K562 (cell line): Measurements from ENCODE around the gene BMP6. TPM values are rescaled to one million over a fixed set of nuclear protein-coding genes. Genes with fewer than 3 reads are reported as not detected.
A peak's percentile ranks its signal among the peaks of the same experiment; 100 is the strongest.

Experiments
- ATF7 ChIP-seq: fragments of 450-650 bp; IDR thresholded peaks from 2 replicates; pipeline ENCODE4 v1.7.1; 2014; ENCODE audit warnings: mild to moderate bottlenecking, moderate library complexity
- BDP1 ChIP-seq: IDR thresholded peaks from 3 replicates; pipeline ENCODE4 v1.6.1; 2011; ENCODE audit not compliant: insufficient read length, insufficient read depth
- CBX1 ChIP-seq: sonication (generic); IDR thresholded peaks from 2 replicates; pipeline ENCODE4 v1.6.1; 2016; ENCODE audit warnings: antibody characterized with exemption, low read depth, mild to moderate bottlenecking
- DIDO1 ChIP-seq: fragments of 450-650 bp; IDR thresholded peaks from 2 replicates; pipeline ENCODE4 v1.6.1; 2016; ENCODE audit warnings: low read depth, missing biosample characterization, missing genetic modification characterization
- HNRNPLL ChIP-seq: fragments of 200-400 bp; formaldehyde crosslinking; IDR thresholded peaks from 2 replicates; pipeline ENCODE4 v1.6.1; 2017; ENCODE audit warnings: low read length, low read depth, mild to moderate bottlenecking; ENCODE audit not compliant: poor library complexity, severe bottlenecking
- MEF2D ChIP-seq: conservative IDR thresholded peaks from 2 replicates; pipeline ENCODE4 v1.6.1; 2016; ENCODE audit warnings: low read depth, missing genetic modification characterization, missing compliant biosample characterization
- SMAD4 ChIP-seq: fragments of 250-450 bp; sonication (Bioruptor Pico); conservative IDR thresholded peaks from 2 replicates; pipeline ENCODE4 v1.8.0; 2021; ENCODE audit warnings: inconsistent platforms, mild to moderate bottlenecking, moderate library complexity
- ZNF444 ChIP-seq: fragments of 250-450 bp; sonication (Bioruptor Pico); IDR thresholded peaks from 2 replicates; pipeline ENCODE4 v1.4.0; 2020; ENCODE audit warnings: mild to moderate bottlenecking, moderate library complexity
- ZNF76 ChIP-seq: fragments of 250-450 bp; sonication (Bioruptor Pico); IDR thresholded peaks from 2 replicates; pipeline ENCODE4 v1.4.0; 2020; ENCODE audit warnings: mild to moderate bottlenecking, moderate library complexity, borderline replicate concordance
- ZNF780A ChIP-seq: fragments of 250-450 bp; sonication (Bioruptor Pico); IDR thresholded peaks from 2 replicates; pipeline ENCODE4 v1.5.0; 2021; ENCODE audit warnings: mild to moderate bottlenecking
- ZSCAN32 ChIP-seq: fragments of 450-650 bp; formaldehyde crosslinking; IDR thresholded peaks from 2 replicates; pipeline ENCODE4 v1.4.0; 2020; ENCODE audit warnings: mild to moderate bottlenecking, moderate library complexity
- polyA plus RNA-seq, 8 experiments: library from polyadenylated mRNA; depleted of rRNA in 4 of 8; stranded (reverse) in 5 of 8; unstranded in 3 of 8; fragments of >200 nt; fragmentation: Nextera tagmentation in 2 of 8; fragmentation: Illumina TruSeq in 1 of 8; extraction: Ambion mirVana in 2 of 8; extraction: Trizol in 1 of 8; gene quantifications; 2 replicates each; pipeline versions ENCODE4 v1.2.1 to v1.2.3, GENCODE V29; 2011 to 2014; ENCODE audit warnings: inconsistent platforms in 1 of 8, missing spikeins in 1 of 8
- total RNA-seq, 7 experiments: library from RNA; depleted of rRNA in 6 of 7; stranded (reverse); fragments of >200 nt in 6 of 7; fragmentation: Illumina TruSeq in 2 of 7; extraction: Trizol in 2 of 7; gene quantifications; 2 replicates each; pipeline versions ENCODE4 v1.2.1 to v1.2.3, GENCODE V29; 2011 to 2021; ENCODE audit warnings: low replicate concordance in 1 of 7
- TF ChIP-seq, protein P1 (sequence below): fragments of 200-800 bp; sonication (Bioruptor generic); IDR thresholded peaks from 2 replicates; pipeline ENCODE4 v1.6.1; 2017; ENCODE audit warnings: missing genetic modification characterization, missing compliant biosample characterization
- TF ChIP-seq, protein P2 (sequence below), 2 experiments: fragments of 450-650 bp; formaldehyde crosslinking in 1 of 2; IDR thresholded peaks; 2 replicates each; pipeline versions ENCODE4 v1.4.0 to v1.6.1; 2014 to 2020; ENCODE audit warnings: mild to moderate bottlenecking in 2 of 2, borderline replicate concordance in 1 of 2, low read depth in 1 of 2
- TF ChIP-seq, protein P3 (sequence below): sonication (generic); formaldehyde crosslinking; IDR thresholded peaks from 2 replicates; pipeline ENCODE4 v1.8.1; 2022; ENCODE audit warnings: missing genetic modification reagents
- TF ChIP-seq, protein P4 (sequence below): sonication (generic); formaldehyde crosslinking; IDR thresholded peaks from 2 replicates; pipeline ENCODE4 v1.9.0; 2022; ENCODE audit warnings: mild to moderate bottlenecking, missing genetic modification reagents

Gene BMP6
- total and polyA plus RNA-seq, 9 of the 15 experiments (the other 6 are each of a cell fraction or from before 2014, with no cell fraction given), result 0.01 to 0.13 (median 0.06) TPM; not detected in 3

DNA sequence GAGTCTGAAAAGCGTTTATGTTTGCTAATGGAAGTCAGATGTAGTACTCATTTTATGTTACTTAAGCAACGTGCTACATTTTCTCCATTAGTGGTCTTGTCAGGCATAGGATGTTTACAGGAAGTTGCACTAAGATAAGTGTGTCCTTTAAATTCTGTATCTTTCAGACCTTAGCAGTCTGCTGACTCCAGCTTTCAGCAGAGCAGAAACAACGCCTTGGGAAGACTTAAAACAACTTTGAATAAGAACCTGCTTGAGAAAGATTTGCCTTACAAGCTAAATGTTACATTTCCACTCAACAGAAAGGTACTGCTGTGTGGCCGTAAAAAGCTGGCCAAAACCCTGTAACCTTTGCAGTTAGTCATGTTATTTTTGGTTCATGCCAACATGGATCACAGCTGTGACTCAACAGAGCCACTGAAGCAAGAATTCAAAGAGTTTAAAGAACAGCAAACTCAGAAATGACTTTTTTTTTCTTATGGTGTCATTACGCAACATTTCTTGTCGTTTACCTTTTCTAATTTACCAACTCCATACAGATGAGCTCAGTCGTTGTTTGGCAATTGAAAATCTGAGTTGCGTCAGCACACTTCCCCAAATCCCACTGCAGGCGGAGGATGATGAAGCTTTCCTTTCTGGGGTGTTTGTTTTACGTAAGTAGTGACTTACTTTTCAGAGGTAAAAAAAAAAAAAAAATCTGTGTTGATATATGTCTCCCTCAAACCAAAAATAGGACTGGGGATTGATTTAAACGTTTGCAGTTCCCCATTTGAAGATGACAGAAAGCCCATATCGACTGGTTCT is 27.9 kb upstream of the BMP6 start (continued):
- TF ChIP-seq, protein P1, sequence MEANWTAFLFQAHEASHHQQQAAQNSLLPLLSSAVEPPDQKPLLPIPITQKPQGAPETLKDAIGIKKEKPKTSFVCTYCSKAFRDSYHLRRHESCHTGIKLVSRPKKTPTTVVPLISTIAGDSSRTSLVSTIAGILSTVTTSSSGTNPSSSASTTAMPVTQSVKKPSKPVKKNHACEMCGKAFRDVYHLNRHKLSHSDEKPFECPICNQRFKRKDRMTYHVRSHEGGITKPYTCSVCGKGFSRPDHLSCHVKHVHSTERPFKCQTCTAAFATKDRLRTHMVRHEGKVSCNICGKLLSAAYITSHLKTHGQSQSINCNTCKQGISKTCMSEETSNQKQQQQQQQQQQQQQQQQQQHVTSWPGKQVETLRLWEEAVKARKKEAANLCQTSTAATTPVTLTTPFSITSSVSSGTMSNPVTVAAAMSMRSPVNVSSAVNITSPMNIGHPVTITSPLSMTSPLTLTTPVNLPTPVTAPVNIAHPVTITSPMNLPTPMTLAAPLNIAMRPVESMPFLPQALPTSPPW (CRISPR knock-in tag), result peak; percentile 58
- TF ChIP-seq HNRNPLL (no peak), CBX1 (no peak), BDP1 (no peak), SMAD4 (CRISPR knock-in tag) (peak; percentile 60), ZSCAN32 (CRISPR knock-in tag) (peak; percentile 35; the same call in 1 of the 2 replicates), ZNF76 (CRISPR knock-in tag) (no peak), MEF2D (peak; percentile 89), ZNF444 (CRISPR knock-in tag) (no peak), ZNF780A (CRISPR knock-in tag) (no peak), DIDO1 (no peak), ATF7 (peak; percentile 95)
- TF ChIP-seq, protein P2, sequence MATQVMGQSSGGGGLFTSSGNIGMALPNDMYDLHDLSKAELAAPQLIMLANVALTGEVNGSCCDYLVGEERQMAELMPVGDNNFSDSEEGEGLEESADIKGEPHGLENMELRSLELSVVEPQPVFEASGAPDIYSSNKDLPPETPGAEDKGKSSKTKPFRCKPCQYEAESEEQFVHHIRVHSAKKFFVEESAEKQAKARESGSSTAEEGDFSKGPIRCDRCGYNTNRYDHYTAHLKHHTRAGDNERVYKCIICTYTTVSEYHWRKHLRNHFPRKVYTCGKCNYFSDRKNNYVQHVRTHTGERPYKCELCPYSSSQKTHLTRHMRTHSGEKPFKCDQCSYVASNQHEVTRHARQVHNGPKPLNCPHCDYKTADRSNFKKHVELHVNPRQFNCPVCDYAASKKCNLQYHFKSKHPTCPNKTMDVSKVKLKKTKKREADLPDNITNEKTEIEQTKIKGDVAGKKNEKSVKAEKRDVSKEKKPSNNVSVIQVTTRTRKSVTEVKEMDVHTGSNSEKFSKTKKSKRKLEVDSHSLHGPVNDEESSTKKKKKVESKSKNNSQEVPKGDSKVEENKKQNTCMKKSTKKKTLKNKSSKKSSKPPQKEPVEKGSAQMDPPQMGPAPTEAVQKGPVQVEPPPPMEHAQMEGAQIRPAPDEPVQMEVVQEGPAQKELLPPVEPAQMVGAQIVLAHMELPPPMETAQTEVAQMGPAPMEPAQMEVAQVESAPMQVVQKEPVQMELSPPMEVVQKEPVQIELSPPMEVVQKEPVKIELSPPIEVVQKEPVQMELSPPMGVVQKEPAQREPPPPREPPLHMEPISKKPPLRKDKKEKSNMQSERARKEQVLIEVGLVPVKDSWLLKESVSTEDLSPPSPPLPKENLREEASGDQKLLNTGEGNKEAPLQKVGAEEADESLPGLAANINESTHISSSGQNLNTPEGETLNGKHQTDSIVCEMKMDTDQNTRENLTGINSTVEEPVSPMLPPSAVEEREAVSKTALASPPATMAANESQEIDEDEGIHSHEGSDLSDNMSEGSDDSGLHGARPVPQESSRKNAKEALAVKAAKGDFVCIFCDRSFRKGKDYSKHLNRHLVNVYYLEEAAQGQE (IDR thresholded peaks at IDR 0.05; ENCODE audit: borderline replicate concordance), result peak; percentile 7; the same call in 1 of the 2 replicates
- TF ChIP-seq, protein P2 (CRISPR knock-in tag; IDR thresholded peaks at IDR 0.05; ENCODE audit: low read depth), result no peak
- TF ChIP-seq, protein P3, sequence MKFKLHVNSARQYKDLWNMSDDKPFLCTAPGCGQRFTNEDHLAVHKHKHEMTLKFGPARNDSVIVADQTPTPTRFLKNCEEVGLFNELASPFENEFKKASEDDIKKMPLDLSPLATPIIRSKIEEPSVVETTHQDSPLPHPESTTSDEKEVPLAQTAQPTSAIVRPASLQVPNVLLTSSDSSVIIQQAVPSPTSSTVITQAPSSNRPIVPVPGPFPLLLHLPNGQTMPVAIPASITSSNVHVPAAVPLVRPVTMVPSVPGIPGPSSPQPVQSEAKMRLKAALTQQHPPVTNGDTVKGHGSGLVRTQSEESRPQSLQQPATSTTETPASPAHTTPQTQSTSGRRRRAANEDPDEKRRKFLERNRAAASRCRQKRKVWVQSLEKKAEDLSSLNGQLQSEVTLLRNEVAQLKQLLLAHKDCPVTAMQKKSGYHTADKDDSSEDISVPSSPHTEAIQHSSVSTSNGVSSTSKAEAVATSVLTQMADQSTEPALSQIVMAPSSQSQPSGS, result no peak
- TF ChIP-seq, protein P4, sequence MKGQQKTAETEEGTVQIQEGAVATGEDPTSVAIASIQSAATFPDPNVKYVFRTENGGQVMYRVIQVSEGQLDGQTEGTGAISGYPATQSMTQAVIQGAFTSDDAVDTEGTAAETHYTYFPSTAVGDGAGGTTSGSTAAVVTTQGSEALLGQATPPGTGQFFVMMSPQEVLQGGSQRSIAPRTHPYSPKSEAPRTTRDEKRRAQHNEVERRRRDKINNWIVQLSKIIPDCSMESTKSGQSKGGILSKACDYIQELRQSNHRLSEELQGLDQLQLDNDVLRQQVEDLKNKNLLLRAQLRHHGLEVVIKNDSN (CRISPR knock-in tag), result no peak
